ENCODE measurements around the gene IGIP.
"Not testable (repeated sequence)": the region's sequence is repeated elsewhere in the genome, so short reads cannot be mapped to it uniquely, and the experiment has no call there.

Gene IGIP

DNA sequence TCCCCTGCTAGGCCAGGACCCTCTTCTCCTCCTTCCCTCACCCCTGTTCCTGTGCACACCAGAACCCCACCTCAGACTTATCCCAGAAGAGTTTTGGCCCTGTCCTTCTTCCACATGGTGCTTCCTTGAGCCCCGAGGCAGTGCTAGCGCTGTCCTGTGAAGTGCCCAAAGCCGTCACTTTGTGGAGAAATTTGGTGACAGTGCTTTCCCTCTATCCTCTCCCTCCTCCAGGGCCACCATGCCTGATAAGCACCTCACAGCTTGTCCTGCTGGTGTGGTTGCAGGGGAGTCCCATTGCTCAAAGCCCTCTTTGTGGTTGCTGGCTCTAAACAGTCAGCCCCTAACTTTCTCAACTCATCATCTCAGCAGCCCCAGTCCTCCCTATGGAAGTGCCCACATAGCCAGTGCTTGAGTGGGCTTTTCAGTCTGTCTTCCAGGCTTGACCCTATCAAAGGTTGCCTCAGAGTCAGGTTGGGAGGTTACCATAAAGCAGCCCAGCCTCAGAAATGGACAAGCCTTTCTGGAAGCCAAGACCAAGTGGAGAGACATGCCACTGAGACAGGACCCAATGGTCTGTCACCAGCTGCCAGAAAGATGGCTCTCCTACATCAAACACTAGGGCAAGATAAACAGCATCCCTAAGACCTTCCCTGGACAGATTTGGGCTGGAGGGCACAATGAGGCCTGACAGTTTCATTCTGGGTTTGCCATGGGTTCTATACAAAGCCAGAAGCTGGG lies 18.0 kb downstream of the IGIP start:
- no peak for FAIRE-seq

DNA sequence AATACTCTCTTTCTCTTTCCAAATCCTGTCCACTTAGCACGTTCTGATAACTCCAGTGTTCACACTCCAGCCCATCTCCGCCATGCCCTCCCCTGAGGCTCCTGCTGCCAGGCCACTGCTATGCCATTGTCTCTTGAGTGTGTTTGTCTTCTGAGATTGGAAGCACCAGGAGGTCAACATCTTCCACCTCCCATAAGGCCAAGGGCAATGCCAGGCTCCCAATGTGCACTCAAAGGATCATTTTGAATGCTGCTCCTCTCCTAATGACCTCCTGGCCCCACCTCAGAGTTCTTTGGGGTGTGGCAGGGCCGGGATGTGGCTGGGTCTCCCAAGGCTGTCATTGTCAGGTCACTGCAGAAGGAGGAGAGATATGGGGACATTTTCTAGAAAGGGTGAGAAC lies 19.5 kb downstream of the IGIP start:
- no peak for FAIRE-seq

DNA sequence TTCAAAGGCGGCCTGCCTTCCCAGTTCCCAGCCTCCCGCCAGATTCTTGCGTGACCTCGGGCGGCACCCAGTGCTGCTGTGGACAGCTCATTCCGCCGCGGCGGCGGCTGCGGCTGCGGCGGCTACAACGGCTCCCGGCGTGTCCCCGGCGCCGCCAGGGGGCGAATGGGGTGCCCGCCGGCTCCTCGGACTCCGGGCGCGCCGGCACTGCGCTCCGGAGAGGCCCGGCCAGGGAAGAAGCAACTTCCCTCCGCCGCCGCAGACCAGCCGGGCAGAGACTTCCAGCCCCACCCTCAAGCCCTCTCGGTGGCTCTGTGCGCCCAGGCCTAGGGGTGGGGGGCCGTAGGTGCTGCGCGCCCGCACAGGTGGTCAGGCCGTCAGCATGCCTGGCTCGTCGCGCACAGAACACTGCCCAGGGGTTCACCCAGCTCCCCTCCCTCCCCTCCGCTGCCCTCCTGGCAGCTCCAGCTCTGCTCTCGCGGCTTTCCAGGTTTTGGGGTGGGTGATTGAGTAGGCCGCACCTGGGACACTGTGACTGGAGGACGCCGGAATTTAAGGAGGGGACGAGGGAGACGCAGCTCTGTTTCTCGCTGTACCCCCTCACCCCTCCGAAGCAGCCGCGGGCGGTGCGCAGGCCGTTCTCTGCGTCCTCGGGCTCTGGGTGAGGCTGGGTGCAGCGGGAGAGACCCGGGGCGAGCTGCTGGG lies 20.2 kb downstream of the IGIP start:
- no peak for FAIRE-seq

DNA sequence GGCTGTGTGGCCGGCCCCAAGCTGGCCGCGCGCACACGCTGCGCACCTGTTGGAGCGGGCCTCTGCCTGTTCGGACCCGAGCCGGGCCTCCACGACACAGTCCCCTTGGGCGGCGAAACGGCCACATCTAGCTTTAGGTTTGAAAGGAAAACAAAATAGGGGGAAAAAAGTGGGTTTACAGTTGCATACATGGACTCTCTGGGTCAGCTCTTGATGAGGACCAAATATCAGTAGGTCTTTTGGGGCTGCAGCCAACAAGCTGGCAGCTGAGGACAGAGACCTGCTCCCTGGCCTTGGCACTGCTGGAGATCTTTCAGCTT lies 20.7 kb downstream of the IGIP start:
- no peak for FAIRE-seq

DNA sequence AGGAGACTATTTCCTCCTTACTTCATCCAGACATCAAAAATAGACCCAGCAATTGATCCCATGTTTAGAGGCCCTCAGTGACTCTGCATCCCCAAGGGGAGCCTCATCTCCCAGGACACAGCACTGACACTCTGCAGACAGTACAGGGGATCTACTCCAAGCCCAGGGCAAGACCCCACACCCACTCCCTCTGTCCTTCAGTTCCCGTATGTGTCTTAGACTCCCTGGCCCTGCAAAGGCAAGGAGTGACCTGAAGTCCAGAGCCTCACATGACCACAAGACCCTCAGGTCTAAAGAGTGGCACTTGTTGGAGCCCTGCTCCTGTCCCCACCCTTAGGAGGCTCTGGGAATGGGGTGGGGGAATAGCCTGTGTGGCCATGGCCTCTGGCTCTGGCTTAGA lies 21.7 kb downstream of the IGIP start:
- no peak for FAIRE-seq

DNA sequence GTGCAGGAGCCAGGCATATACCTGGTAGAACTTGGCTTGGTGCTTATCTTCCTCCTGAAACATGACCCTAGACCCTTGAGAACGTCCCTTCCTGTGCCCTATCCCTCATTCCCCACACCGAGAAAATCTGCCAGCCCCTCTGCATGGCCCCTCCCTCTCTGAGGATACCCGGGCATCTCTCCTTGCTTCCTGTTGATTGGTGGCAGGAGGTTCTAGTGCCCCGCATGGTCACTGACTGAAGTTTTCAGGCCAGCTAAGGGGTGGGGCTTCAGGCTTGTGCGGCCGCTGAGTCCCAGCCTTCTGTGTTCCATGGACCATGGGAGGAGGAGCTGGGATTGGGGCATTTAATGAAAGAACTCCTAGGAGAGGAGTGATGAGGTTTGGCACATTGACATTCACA lies 22.8 kb downstream of the IGIP start:
- no peak for FAIRE-seq

DNA sequence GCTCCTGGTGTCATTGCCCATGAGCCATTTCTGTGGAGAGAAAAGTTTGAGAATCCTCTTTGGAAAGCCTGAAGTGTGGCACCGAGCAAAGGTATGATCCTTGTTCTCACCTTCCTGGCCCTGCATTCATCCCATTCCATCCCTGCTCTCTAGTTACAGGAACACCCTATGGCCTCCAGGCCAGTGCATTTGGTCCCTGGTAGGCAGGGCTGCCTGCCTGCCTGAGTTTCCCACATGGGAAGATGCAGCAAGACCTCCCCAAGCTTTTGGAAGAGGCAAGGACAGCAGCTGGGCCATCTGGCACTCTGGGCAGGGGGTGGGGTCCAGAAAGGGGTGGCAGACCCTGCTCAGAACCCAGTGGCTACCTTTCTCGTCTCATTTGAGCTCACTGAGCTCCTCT lies 24.5 kb downstream of the IGIP start:
- no peak for FAIRE-seq

DNA sequence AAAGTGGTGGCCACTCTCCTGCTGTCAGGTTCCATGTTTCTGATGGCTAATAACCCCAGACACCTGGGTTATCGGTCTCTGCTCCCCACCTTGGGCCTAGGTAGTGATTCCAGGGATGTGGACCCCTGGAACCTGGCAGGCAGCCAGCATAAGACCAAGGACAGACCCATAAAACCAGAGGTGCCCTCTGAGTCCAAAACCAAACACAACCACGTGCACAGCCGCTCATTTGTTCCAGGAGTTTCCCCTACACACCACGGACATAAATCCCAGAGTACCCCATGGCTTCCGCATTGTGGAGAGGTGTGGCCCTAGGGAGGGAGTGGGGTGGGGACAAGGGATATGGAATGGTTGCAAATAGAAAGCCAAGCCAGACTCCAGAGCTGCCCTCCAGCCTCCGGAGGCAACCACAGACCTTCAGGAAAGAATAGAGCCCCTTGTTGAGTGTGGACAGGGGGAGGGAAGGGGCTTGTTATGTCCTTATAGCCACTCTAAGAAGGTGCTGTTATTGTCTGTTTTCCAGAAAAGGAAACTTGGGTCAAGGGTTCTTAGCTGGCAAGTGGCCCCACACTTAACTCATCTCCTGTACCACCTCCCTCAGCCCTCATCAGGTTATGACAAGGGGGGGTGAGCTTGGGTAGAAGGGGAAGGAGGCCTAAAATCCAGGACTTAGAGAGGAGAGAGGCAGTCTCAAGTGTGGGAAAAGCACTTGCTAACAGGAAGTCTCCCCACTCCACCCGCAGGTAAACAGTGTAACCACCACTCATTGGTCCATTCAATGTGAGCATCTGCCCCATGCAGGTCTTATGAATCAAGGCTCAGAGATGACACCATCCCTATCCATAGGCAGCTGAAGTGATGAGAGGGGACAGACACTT lies 25.6 kb downstream of the IGIP start:
- FAIRE-seq, result no peak

DNA sequence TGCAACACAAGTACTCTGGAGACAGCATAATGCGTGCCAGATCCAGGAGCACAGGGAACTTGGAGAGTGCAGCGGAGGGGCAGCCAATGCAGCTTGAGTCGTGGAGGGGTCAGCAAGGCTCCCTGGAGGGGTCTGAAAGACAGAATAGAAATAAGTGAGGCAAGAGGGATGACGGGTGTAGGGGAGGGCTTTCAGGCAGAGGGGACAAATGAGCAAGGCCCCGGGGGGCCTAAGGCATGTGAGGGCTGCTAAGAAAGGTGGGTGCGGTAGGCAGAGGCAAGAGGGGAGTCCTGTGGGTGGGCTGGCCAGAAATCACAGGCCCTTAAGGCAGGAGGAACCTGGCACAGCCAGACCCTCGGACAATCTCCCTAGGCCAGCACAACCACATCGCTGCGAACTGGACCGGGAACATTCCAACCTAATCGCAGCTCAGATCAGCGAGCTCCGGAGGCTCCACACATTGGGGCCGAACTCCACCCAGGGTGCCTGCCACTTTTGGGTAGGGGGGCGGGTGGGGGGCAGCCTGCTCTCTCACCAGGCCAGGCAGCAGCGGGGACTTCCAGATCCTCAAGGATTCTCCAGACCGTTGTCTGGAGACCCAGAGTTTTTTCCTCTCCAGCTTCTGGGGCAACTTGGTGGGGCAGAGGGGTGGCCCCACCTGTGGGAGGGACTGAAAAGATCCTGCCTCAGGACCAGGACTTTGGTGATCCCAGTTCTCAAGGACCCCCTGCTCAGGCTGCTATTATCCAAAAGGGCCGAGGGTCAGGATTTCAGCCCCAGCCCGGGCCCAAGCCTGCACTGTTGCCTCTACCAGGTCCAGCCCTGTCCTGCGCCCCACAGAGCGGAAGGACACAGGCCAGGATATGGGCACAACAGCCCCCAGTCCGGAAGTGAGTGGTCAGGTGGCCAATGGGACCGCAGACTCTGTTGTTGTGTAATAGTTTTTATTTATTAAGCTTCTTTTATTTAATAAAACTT lies 26.6 kb downstream of the IGIP start:
- no peak for FAIRE-seq

DNA sequence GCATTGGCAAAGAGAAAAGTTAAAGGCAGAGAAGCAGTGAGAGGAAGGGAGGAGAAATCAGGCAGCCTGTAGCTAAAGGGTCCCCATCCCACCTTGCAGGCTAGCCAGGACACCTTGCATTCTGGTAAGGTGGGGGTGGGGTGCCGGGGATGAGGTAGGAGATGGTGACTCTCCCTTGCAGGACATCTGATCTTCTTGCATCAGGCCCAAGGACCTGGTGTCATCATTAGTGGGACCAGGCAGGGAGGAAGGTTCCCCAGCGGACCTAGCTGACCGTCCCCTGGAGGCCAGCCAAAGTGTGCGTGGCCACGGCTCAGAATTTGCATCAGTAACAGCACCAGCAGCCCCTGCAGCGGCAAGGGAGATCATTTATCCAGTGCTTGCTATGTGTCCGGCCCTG lies 27.5 kb downstream of the IGIP start:
- FAIRE-seq, result no peak

DNA sequence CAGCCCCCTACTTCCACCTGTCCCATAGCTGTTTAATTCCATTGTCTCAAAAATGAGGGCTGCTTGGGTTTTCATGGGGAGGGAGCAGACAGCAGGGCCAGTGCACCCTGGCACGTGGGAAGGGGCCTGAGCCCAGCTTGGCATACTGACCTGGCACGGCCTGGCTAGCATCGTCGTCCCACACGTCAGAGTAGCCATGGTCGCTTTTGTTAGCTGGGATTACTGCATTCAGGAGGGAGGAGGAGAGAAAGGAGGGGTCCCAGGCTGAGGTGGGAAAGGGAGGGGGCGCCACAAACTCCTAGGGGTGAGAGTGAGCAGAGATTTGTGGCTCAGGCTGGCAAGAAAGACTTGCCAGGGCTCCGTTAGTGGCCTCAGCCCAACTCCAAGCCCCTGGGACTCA lies 28.2 kb downstream of the IGIP start:
- no peak for FAIRE-seq

DNA sequence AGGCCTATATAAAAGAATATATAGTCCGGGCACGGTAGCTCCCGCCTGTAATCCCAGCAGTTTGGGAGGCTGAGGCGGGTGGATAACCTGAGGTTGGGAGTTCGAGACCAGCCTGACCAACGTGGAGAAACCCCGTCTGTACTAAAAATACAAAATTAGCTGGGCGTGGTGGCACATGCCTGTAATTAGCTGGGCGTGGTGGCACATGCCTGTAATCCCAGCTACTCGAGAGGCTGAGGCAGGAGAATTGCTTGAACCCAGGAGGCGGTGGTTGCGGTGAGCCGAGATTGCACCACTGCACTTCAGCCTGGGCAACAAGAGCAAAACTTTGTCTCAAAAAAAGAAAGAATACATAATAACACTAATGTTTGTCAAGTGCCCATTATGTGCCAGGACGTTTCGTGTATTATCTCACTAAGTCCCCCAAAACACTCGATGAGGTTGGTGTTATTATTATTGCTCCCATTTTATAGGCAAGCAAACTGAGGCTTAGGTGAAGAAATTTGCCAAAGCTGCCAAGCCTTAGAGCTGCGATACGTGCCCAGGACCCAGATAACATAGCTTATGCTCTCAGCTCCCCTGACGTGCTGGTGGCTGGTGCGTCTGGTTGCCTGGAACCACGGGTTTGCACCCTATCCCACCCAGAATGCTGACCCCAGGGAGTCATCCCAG lies 29.1 kb downstream of the IGIP start:
- FAIRE-seq, result not testable (repeated sequence)

DNA sequence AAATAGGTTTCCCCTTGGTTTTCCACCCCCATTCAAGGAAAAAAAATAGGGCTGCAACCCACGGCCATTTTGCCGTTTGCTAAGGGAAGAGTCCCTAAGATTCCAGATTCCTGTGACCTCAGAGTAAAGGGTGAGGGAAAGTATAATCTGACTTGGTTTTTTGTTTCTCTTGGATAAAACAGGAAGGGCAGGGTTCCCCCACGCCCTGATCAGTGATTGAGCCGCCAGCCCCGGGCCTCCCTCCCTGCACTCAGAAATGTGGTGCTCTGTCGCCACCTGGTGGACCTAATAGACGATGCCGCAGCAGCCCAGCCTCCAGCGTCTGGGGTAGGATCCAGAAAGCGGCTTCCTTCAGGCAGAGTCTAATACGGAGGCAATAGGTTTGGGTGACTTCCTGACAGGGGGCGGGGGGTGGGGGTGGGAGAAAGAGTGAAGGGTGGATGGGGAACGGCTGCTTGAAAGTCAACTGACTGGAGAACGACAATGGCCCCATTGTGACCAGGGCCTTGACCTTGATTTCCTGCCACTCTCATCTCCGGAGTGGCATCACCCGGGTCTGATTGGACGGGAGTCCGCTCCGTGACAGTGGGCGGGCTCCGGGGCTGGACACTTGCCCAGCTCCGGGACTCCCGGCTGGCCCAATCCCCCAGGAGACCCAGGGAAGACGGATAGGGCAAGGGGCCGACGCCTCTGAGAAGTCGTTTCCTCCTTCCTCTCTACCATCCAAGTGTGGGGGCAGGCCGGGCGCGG lies 31.5 kb downstream of the IGIP start:
- peak; percentile 49 for FAIRE-seq

DNA sequence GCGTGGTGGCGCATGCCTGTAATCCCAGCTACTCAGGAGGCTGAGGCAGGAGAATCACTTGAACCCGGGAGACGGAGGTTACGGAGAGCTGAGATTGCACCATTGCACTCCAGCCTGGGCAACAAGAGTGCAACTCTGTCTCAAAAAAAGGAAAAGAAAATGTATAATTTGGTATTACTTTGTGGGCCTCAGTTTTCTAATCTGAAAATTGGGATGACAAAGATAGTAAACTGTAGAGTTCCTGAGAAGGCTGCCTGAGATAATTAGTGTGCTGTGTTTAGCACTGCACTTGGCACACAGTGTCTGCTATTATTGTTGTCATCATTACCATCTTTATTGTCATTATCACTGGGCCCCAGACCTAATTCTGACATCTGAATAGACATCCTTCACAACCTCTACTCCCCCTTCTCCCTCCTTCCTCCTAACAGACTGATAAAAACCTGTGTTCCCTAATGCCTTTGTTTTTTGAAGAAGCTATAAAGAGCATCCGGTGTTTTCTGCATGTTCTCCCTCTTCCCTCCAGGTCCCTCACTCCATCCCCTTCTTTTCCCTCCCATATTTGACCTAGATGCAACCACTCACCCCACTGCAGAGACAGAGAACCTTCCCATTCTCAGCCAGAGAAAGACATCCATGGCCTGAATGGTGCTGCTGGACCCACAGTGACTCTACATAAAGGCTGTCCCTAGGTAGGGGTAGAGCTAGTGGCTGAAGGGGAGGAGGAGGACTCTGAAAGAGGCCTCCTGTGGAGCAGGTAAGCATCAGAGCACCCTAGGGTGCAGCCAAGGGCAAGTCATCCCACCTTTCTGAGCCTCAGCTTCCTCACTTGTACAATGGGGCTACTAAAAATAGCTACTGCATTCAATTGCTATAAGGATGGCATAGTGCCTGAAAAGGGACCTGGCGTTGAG lies 33.5 kb downstream of the IGIP start:
- no peak for FAIRE-seq

DNA sequence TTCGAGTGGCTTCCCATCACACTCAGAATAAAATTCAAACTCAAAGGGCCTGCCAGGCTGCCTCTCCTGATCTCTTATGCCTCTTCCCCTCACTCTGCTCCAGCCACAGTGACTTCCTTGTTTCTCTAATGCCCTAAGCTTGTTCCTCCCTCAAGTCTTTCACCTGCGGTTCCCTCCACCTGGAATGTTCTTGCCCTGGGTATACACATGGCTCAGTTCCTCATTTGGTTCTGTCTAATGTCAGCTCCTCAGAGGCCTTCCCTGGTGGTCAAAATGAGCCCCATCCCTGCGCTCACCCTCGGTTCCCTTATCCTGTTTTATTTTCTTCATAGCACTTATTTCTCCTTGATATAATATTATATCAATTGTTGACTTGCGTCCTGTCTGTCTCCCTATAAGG lies 36.5 kb downstream of the IGIP start:
- no peak for FAIRE-seq

DNA sequence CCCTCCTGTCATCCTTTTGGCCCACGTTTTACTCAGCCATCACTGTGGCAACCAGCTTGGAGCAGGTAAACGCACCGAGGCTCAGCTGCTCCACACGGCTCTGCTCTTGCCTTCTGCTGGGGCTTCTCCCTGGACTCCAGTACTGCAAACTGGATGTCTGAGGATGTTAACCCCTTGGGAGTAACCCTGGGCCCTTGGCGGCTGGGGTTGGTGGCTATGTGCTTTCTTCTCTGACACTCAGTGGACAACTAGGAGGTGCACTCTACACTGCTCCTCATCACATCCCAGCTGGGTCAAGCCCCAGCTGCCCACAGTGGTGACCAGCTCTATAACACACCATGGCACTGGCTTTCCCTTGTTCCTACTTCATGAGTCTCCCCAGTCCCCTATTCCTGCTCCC lies 37.0 kb downstream of the IGIP start:
- FAIRE-seq, result peak; percentile 9

DNA sequence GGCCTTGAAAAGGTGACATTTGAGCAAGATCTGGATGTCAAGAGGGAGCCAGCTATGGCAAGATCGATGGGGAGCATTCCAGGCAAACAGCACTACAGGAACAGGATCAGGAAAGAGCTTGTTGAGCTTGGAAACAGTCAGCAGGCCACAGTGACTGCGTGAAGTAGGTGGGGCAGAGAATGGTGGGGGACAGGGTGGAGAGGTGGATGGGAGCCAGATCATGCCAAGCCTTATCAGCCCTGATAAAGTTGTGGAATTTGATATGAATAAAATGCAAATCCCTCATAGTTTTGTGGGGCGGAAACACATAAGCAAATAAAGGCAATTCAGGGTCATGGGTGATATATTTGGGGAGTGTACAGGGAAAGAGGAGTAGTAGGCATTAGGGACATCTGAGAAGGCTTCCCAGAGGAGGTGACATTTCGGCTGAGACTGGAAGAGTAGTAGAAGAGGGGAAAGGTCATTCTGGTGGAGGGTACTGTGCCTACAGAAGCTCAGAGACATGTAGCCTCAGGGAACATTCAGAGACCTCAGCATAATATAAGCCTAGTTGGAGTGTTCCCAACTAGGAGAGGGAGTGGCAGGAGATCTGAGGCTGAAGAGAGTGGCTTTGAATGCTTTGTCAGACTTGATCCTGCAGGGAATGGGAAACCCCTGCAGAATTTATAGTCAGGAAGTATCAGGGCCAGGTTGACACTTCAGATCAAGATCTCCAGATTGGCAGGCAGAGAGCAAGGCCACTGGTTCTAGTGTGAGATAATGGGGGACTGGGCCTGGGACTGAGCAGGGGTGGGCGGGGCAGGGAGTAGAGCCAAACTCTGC lies 39.6 kb downstream of the IGIP start:
- no peak for FAIRE-seq

DNA sequence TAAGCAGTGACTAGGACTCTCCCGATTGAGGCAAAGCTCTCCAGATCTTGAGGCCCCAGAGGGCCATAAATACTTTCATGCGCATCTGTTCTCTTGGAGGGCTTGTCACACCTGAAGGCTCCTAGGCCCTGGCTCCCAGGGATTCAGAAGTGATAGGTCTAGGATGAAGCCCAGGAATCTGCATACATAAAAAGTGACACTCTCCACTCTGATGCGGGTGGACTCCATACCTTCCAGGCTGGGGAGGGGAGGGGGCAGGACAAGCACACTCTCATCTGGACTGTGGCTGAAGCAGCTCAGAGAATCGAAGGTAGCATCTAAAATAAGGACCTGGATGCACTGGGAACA lies 40.2 kb downstream of the IGIP start:
- FAIRE-seq, result no peak

DNA sequence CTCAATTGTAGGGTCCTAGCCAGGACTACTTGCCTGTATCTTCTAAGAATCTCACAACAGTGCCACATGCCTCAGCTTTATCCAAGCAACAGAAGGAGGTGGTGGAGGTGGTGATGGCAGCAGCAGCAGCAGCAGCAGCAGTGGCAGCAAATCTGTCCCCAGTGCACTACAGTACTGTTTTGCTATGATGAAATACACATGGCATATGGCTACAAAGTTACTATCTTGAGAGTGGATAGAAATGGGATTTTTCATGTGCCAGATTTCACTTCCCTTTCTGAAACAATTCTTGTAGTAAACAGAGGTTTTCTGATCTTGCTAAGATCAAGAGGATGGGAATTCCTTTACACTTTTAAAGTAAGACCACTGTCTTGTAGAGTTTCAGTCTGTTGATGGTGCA lies 41.2 kb downstream of the IGIP start:
- no peak for FAIRE-seq

Data from islet of Langerhans (tissue), 1 donor.